ENCODE data around the gene ST6GALNAC6. TPM values are rescaled to one million over a fixed set of nuclear protein-coding genes. Genes with fewer than 3 reads are reported as not detected.

Gene ST6GALNAC6
- total and polyA plus RNA-seq, 2 of the 4 experiments (the other 2 are of a cell fraction): 35.7 to 48.6 TPM

- ATAC-seq (ENCODE audit: low read depth) (no peak), DNase-seq (no peak)
- BruUV-seq (replicated peaks): no TSS peak
- Histone ChIP-seq H2BK15ac (ENCODE audit: low read depth, low read length) (peak overlapping the region; percentile 78; the same call in 1 of the 3 replicates), H3K27me3 (ENCODE audit: control insufficient read depth, insufficient read depth, low read length) (no peaks in the 10 kb centered on the region), H3K4me3 (ENCODE audit: insufficient read depth, low read depth, low read length) (no peak overlapping the region), H3K9me3 (ENCODE audit: control insufficient read depth, insufficient read depth, low read length) (no peaks in the 10 kb centered on the region), H4K8ac (ENCODE audit: low read depth in 2 of 2, low read length in 2 of 2) (peak overlapping the region; percentile 18 to 80; a peak in 2 of 4 replicates), H2AFZ (replicated peaks; ENCODE audit: low read length, poor library complexity) (no peak overlapping the region), H3K36me3 (ENCODE audit: control insufficient read depth, insufficient read depth, low read length) (peaks cover 6% of the 10 kb centered on the region; the same call in 1 of the 2 replicates), H2AK5ac (ENCODE audit: low read depth, low read length) (peak overlapping the region; percentile 59), H2BK5ac (ENCODE audit: low read depth, low read length, poor library complexity, severe bottlenecking) (peak overlapping the region; percentile 3), H3K9ac (ENCODE audit: low read depth, low read length) (no peak overlapping the region), H3K18ac (ENCODE audit: low read depth, low read length) (no peak overlapping the region), H3K4ac (ENCODE audit: low read depth, low read length) (peak overlapping the region; percentile 71), H3K23ac (ENCODE audit: low read depth, low read length) (peak overlapping the region; percentile 48; the same call in 1 of the 2 replicates), H3K4me2 (ENCODE audit: low read depth, low read length) (no peak overlapping the region), H3K79me1 (ENCODE audit: low read depth in 1 of 2, low read length in 2 of 2) (peaks cover 4 to 34% of the 10 kb centered on the region in 2 experiments), H3K27ac (ENCODE audit: insufficient read depth, low read length) (peak overlapping the region; percentile 13; the same call in 1 of the 2 replicates), H4K20me1 (ENCODE audit: insufficient read depth, low read length) (peaks cover 7% of the 10 kb centered on the region; the same call in 1 of the 2 replicates), H3K9me1 (ENCODE audit: insufficient read depth, low read length) (peaks cover 14% of the 10 kb centered on the region), H3K4me1 (ENCODE audit: control insufficient read depth, insufficient read depth, low read length) (peaks cover 27% of the 10 kb centered on the region), H4K5ac (ENCODE audit: low read depth, low read length) (peak overlapping the region; percentile 74; the same call in 1 of the 2 replicates), H3K56ac (ENCODE audit: extremely low read depth, insufficient read depth, low read length) (no peak overlapping the region), H4K91ac (ENCODE audit: insufficient read depth, low read depth, low read length) (peak overlapping the region; percentile 36), H2AK9ac (replicated peaks; ENCODE audit: low read depth, low read length, poor library complexity) (peak overlapping the region; percentile 21), H2BK20ac (ENCODE audit: low read depth, low read length) (peak overlapping the region; percentile 3; the same call in 1 of the 2 replicates), H3K14ac (replicated peaks; ENCODE audit: low read depth, low read length) (no peak overlapping the region; the same call in 1 of the 2 replicates), H2BK120ac (ENCODE audit: low read depth, low read length) (peak overlapping the region; percentile 39)
- WGBS, 2 experiments (ENCODE audit: extremely low coverage in 2 of 2, insufficient read length in 1 of 2): no CpG with 5 or more reads among the region's 6 CpGs
- ChIA-PET CTCF (interaction anchor here (1.1 kb wide), 1 partner anchor 183 kb away, joined by 3 read pairs; no protein-coding TSS in a partner anchor), POLR2A (ENCODE audit: unreplicated experiment) (no interaction called here)
- dilution Hi-C loops (cut with HindIII; ENCODE audit: low sequenced_read_pairs, unreplicated experiment): no loop called here
- TF ChIP-seq ELK1 (IDR thresholded peaks at IDR 0.05; ENCODE audit: borderline replicate concordance, low read depth, low read length) (no peak), FOS (IDR thresholded peaks at IDR 0.05; ENCODE audit: low read depth, low read length) (no peak), MXI1 (IDR thresholded peaks at IDR 0.05; ENCODE audit: borderline replicate concordance, low read depth, low read length) (no peak), POLR2A (IDR thresholded peaks at IDR 0.05; ENCODE audit: low read depth, low read length) (no peak), NFE2L2 (IDR thresholded peaks at IDR 0.05; ENCODE audit: low read depth, low read length) (no peak), MAFK (IDR thresholded peaks at IDR 0.05; ENCODE audit: low read depth, low read length) (no peak), RAD21 (IDR thresholded peaks at IDR 0.05; ENCODE audit: low read length) (no peak), SMC3 (IDR thresholded peaks at IDR 0.05; ENCODE audit: low read depth, low read length) (no peak), CEBPB (IDR thresholded peaks at IDR 0.05; ENCODE audit: low read depth, low read length) (no peak), MAZ (IDR thresholded peaks at IDR 0.05; ENCODE audit: borderline replicate concordance, low read depth, low read length) (no peak), BHLHE40 (IDR thresholded peaks at IDR 0.05; ENCODE audit: low read depth, low read length) (no peak), RFX5 (IDR thresholded peaks at IDR 0.05; ENCODE audit: low read depth, low read length) (no peak), CHD1 (IDR thresholded peaks at IDR 0.05; ENCODE audit: low read depth, low read length) (no peak), RCOR1 (IDR thresholded peaks at IDR 0.05; ENCODE audit: insufficient replicate concordance, low read length) (no peak)
- TF ChIP-seq, protein P1, sequence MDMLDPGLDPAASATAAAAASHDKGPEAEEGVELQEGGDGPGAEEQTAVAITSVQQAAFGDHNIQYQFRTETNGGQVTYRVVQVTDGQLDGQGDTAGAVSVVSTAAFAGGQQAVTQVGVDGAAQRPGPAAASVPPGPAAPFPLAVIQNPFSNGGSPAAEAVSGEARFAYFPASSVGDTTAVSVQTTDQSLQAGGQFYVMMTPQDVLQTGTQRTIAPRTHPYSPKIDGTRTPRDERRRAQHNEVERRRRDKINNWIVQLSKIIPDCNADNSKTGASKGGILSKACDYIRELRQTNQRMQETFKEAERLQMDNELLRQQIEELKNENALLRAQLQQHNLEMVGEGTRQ (IDR thresholded peaks at IDR 0.05; ENCODE audit: low read depth, low read length): no peak
- TF ChIP-seq, protein P2, sequence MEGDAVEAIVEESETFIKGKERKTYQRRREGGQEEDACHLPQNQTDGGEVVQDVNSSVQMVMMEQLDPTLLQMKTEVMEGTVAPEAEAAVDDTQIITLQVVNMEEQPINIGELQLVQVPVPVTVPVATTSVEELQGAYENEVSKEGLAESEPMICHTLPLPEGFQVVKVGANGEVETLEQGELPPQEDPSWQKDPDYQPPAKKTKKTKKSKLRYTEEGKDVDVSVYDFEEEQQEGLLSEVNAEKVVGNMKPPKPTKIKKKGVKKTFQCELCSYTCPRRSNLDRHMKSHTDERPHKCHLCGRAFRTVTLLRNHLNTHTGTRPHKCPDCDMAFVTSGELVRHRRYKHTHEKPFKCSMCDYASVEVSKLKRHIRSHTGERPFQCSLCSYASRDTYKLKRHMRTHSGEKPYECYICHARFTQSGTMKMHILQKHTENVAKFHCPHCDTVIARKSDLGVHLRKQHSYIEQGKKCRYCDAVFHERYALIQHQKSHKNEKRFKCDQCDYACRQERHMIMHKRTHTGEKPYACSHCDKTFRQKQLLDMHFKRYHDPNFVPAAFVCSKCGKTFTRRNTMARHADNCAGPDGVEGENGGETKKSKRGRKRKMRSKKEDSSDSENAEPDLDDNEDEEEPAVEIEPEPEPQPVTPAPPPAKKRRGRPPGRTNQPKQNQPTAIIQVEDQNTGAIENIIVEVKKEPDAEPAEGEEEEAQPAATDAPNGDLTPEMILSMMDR (conservative IDR thresholded peaks at IDR 0.05; ENCODE audit: low read depth, low read length): no peak
- intact Hi-C loops (cut with micrococcal nuclease): loop anchor here (5.0 to 10.0 kb wide), 3 partner anchors 80 to 303 kb away; partner anchors contain the start of genes FPGS and STXBP1
- in situ Hi-C loops (cut with MboI; ENCODE audit: low sequenced_read_pairs): no loop called here
Observed at GRCh38 chr9:127917603-127918002, 18.2 kb upstream of the ST6GALNAC6 start.

All from IMR-90 (cell line).